ENCODE results near the gene SOD3.

DNA sequence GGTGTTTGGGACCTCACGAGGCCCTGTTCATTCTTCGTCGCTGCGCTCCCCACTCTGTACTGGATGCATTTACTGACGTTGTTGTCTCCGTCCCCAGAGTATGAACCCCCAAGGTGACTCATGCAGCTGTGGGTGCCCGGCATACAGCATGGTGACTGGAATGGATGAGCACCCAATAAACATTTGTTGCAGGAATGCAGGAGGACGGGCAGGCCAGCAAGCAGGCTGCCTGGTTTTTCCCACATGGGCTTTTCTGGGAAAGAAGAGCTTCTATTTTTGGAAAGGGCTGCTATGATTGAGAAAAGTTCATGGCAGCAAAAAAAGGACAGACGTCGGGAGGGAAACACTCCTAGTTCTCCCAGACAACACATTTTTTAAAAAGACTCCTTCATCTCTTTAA, 893 bp upstream of the SOD3 start:
- TF ChIP-seq, protein P1, sequence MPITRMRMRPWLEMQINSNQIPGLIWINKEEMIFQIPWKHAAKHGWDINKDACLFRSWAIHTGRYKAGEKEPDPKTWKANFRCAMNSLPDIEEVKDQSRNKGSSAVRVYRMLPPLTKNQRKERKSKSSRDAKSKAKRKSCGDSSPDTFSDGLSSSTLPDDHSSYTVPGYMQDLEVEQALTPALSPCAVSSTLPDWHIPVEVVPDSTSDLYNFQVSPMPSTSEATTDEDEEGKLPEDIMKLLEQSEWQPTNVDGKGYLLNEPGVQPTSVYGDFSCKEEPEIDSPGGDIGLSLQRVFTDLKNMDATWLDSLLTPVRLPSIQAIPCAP (CRISPR knock-in tag; IDR thresholded peaks at IDR 0.05): no peak
- no peak for TF ChIP-seq NFYB (CRISPR knock-in tag; conservative IDR thresholded peaks at IDR 0.05; ENCODE audit: low read depth)
- no peak for TF ChIP-seq CTCF (IDR thresholded peaks at IDR 0.05)
- no peak for TF ChIP-seq ESRRA (CRISPR knock-in tag; IDR thresholded peaks at IDR 0.05; ENCODE audit: borderline replicate concordance)
